ES-I3 (cell line): ENCODE measurements around the gene TMIGD1.

ENCODE experiments used
- H3K36me3 ChIP-seq: 2 replicates; pipeline ENCODE4 v1.6.1; 2013; ENCODE audit warnings: mild to moderate bottlenecking, low read length, control low read depth, moderate library complexity; ENCODE audit not compliant: insufficient read depth
- H3K4me1 ChIP-seq: 2 replicates; pipeline ENCODE4 v1.6.1; 2013; ENCODE audit warnings: mild to moderate bottlenecking, control low read depth, low read length; ENCODE audit not compliant: insufficient read depth
- H3K9ac ChIP-seq: 2 replicates; pipeline ENCODE4 v1.6.1; 2013; ENCODE audit warnings: low read depth, mild to moderate bottlenecking, low read length, moderate library complexity
- H3K9me3 ChIP-seq: 2 replicates; pipeline ENCODE4 v1.6.1; 2013; ENCODE audit warnings: mild to moderate bottlenecking, low read length, moderate library complexity; ENCODE audit not compliant: control insufficient read depth, insufficient read depth

The TMIGD1 gene

GRCh38 chr17:30333503-30334360 is at the start of gene TMIGD1:
Gene TMIGD1 (minus strand): TSS chr17:30334057. CDS start chr17:30332133, 1,924 bp downstream.
- Histone ChIP-seq H3K36me3 (no peaks in the 10 kb centered on the region), H3K9ac (no peak within 1 kb of the TSS), H3K4me1 (no peaks in the 10 kb centered on the region), H3K9me3 (no peaks in the 10 kb centered on the region)

DNA sequence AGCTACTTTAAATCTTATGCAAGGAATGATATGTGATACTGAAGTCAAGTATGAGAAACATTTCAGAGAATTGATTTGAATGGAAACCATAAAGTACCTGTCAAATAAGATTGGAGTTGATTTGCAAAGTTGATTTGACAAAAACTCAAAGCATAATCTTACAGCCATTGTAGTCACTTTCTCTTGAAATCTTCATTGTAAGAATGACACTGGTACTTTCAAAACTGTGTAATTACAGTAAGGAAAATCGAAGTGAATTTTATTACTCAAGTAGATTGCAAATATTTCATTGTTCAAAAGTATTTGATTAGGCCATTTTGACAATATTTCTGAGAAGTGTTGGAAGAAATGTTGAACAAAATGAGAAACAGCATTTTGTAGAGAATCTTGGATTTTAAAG is 48.5 kb upstream of the TMIGD1 start:
- no peaks in the 10 kb centered on the region; the same call in 1 of the 2 replicates for H3K36me3 ChIP-seq
- no peaks in the 10 kb centered on the region for H3K9me3 ChIP-seq
- no peak overlapping the region for H3K9ac ChIP-seq
- peaks cover 11% of the 10 kb centered on the region; the same call in 1 of the 2 replicates for H3K4me1 ChIP-seq

GRCh38 chr17:30381340-30381659 is 47.4 kb upstream of the TMIGD1 start:
- no peaks in the 10 kb centered on the region; the same call in 1 of the 2 replicates for H3K36me3 ChIP-seq
- H3K9me3 ChIP-seq = no peaks in the 10 kb centered on the region
- no peak overlapping the region for H3K9ac ChIP-seq
- peaks cover 20% of the 10 kb centered on the region for H3K4me1 ChIP-seq

DNA sequence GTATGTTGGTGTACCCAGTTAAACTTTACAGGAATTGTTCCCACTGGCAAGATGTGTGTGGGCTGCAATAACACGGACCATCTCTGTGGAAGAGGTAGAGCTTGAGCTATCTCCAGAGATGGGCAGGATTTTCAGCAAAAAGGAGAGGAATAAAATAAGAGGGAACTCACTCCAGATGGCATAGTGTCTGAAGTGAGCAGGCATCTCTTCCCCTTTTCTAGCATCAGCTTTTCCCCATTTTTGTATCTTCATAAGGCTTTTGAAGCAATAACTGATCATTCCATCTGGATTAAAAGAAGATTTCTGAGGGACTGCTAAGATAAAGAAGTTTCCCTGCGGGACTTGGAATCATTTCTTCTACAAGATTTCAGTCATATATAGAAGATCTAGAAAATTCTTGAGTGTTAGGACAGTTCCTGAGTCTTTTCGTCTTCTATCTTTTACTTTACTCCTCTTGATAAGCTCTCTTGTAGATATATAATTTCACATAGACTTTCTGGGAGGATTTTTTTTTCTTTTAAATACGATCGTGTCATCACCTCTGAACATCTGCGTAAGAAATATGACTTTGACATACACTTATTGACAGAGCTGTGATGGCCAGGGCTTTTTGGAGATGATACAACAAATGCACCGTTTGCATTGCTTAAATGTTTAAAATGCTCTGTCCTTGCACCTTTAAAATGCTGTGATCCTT is 46.9 kb upstream of the TMIGD1 start:
- H3K9ac ChIP-seq = no peak overlapping the region

DNA sequence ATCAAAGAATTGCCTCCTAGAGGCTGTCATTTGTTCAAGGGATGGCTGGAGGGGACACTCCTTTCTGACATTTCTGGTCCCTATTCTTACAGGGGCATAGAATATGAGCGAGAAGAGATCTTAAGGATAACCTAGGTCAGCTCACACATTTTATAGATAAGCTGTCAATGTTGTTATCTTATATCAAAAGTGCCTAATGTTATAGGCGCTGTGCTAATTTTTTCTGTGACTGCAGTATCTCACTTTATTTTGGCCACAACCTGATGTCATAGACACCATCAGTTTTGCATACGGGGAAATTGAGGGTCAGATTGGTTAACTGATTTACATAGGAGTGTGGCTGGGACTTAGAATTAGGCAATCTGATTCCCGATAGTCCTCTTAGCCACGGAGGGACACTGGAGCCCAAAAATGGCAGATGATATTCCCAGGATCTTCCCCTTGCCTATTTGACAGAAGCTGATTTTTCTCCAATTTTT is 46.1 kb upstream of the TMIGD1 start:
- Histone ChIP-seq H3K36me3 (no peaks in the 10 kb centered on the region), H3K9ac (peak overlapping the region; percentile 74; the same call in 1 of the 2 replicates), H3K4me1 (peaks cover 20% of the 10 kb centered on the region), H3K9me3 (no peaks in the 10 kb centered on the region)

More for the DNA sequence above, 46.9 kb upstream of the TMIGD1 start:
- H3K36me3 ChIP-seq = no peaks in the 10 kb centered on the region
- no peaks in the 10 kb centered on the region for H3K9me3 ChIP-seq
- peaks cover 20% of the 10 kb centered on the region for H3K4me1 ChIP-seq

- H3K9ac ChIP-seq = peak overlapping the region; percentile 74
These were observed 45.5 kb upstream of the TMIGD1 start for GRCh38 chr17:30379303-30379902.

GRCh38 chr17:30378825-30379302 is 45.0 kb upstream of the TMIGD1 start, which contains the start of gene CPD:
Gene CPD (plus strand): TSS chr17:30378927. CDS start chr17:30378981, 54 bp downstream.
- Histone ChIP-seq H3K9ac (peak within 1 kb of the TSS; percentile 74), H3K9me3 (no peaks in the 10 kb centered on the region), H3K4me1 (peaks cover 20% of the 10 kb centered on the region)

More at GRCh38 chr17:30379303-30379902, 45.5 kb upstream of the TMIGD1 start:
- Histone ChIP-seq H3K4me1 (peaks cover 20% of the 10 kb centered on the region), H3K36me3 (no peaks in the 10 kb centered on the region), H3K9me3 (no peaks in the 10 kb centered on the region)

DNA sequence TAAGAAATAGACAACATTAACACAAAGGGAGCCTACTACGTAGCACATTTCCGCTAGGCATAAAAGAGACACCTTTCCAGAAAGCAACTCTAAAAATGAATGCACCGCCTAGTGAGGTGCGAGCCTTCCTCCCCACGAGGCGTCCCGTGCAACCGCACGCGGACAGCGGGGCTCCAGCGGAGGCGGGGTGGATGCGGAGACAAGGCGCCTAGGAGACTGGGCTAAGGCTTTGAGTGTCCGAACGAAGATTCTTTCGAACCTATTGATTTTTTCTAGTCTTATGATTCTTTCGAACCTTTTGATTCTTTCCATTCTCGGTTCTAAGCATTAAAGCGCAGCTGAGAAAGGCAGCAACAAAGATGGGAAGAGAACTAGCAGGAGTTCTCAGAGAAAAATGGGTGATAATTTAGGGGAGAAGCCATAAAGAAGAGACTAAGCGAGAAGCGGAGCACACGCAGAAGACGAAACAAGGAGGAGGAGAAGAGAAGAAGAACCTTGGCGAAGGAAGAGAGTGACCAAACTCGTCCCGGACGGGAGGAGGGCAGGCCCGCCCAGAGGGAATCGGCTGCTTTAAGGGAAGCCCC is 44.5 kb upstream of the TMIGD1 start:
- H3K9ac ChIP-seq = peak overlapping the region; percentile 74
- H3K9me3 ChIP-seq = no peaks in the 10 kb centered on the region
- no peaks in the 10 kb centered on the region for H3K36me3 ChIP-seq
- H3K4me1 ChIP-seq = peaks cover 19% of the 10 kb centered on the region

More at GRCh38 chr17:30378825-30379302, 45.0 kb upstream of the TMIGD1 start, which contains the start of gene CPD:
- no peaks in the 10 kb centered on the region for H3K36me3 ChIP-seq

- no peaks in the 10 kb centered on the region for H3K9me3 ChIP-seq
- H3K9ac ChIP-seq = peak overlapping the region; percentile 74; the same call in 1 of the 2 replicates
- H3K36me3 ChIP-seq = no peaks in the 10 kb centered on the region
- peaks cover 13% of the 10 kb centered on the region for H3K4me1 ChIP-seq
These were observed 43.9 kb upstream of the TMIGD1 start for GRCh38 chr17:30377574-30378240.

DNA sequence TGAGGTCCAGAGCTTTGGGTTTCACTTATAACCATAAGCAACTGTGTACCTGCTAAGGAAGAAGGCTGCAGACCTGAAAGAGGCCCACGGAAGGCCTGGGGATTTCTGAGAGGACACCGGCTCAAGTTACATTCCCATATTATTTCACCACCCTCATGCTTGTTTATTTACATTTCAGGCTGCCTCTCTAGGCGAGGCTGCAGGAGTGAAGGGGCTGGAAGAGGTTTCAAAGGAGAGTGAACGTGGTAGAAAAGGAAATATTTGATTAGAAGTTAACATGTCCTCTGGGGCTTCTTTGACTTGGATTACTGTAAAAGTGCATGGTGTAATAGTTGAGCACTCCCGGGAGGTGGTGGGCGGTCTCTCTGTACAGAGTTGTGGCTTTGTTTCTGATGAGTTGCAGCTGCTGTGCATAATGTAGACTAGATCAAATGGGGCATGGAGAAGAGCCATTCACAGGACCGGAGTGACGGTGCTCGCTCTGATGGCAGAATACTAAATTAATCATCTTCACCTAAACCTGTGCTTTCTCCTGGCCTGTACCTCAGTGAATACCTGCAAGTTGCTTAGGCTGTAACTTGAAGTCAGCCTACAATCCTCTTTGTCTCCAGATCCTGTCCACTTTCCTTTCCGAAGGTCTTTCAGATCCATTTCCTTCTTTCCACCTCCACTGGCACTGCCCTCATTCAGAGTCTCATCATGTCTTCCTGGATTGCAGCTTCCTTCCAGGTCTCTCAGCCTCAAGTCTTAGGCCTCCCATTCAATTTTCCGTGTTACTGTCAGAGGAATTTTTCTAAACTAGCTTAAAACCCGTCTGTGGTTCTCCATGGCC is 43.0 kb upstream of the TMIGD1 start:
- H3K4me1 ChIP-seq = peaks cover 9% of the 10 kb centered on the region

DNA sequence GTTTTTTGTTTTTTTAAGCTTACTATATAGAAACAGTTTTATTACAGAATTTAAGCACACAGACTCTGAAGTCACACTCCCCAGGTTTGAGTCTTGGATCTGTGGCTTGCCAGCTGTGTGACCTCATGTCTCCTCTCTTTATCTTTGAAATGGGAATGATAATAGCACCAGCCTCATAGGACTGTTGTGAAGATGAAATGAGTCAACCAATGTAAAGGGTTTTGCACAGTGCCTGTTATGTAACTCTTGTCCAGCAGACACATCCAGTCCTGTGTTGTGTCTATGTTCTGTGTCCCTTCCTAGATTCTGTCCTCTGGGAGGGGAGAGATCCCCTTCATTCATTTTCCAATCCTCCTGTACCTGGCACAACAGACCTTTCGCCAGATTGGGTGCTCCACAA is 41.8 kb upstream of the TMIGD1 start:
- Histone ChIP-seq H3K9me3 (no peaks in the 10 kb centered on the region), H3K4me1 (peaks cover 9% of the 10 kb centered on the region), H3K36me3 (no peaks in the 10 kb centered on the region)

More for the DNA sequence above, 43.0 kb upstream of the TMIGD1 start:
- H3K9me3 ChIP-seq = no peaks in the 10 kb centered on the region
- H3K9ac ChIP-seq = no peak overlapping the region
- no peaks in the 10 kb centered on the region for H3K36me3 ChIP-seq

DNA sequence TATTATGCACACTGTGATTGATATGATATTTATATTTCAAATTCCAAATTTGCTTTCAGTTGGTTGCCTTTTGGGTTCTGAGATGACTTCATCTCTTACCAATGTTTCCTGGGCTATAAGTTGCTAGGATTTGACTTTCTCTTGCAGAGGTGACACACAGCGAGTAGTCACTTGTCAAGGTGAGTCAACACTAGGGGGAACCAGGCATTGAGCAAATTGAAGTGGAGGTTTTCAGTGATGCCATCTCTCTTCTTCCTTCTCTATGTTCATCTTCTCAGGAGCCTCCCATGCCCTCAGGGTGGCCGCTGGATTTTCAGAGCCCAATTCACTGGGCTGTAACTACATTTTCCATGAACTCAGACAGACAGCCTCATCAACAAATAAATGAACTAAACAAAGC is 38.9 kb upstream of the TMIGD1 start:
- no peak overlapping the region for H3K9ac ChIP-seq
- H3K4me1 ChIP-seq = peaks cover 17% of the 10 kb centered on the region
- no peaks in the 10 kb centered on the region for H3K36me3 ChIP-seq
- no peaks in the 10 kb centered on the region for H3K9me3 ChIP-seq

More for the DNA sequence above, 41.8 kb upstream of the TMIGD1 start:
- no peak overlapping the region for H3K9ac ChIP-seq

- Histone ChIP-seq H3K9ac (no peak overlapping the region), H3K9me3 (no peaks in the 10 kb centered on the region), H3K36me3 (no peaks in the 10 kb centered on the region), H3K4me1 (peaks cover 8% of the 10 kb centered on the region; the same call in 1 of the 2 replicates)
These were observed 36.1 kb upstream of the TMIGD1 start for GRCh38 chr17:30369995-30370394.
